VCaP (cell line): Measurements from ENCODE around the gene SCUBE3.
A peak's percentile ranks its signal among the peaks of the same experiment; 100 is the strongest.

Source experiments
- H3K27ac ChIP-seq: fragments of 450-650 bp; 2 replicates; pipeline ENCODE4 v1.5.1; 2017
- TF ChIP-seq, protein P1 (sequence below): fragments of 450-650 bp; conservative IDR thresholded peaks from 2 replicates; pipeline ENCODE4 v1.5.1; 2017; ENCODE audit warnings: mild to moderate bottlenecking, moderate library complexity

The SCUBE3 gene

GRCh38 chr6:35199866-35200265 lies 13.9 kb upstream of the SCUBE3 start:
- TF ChIP-seq, protein P1, sequence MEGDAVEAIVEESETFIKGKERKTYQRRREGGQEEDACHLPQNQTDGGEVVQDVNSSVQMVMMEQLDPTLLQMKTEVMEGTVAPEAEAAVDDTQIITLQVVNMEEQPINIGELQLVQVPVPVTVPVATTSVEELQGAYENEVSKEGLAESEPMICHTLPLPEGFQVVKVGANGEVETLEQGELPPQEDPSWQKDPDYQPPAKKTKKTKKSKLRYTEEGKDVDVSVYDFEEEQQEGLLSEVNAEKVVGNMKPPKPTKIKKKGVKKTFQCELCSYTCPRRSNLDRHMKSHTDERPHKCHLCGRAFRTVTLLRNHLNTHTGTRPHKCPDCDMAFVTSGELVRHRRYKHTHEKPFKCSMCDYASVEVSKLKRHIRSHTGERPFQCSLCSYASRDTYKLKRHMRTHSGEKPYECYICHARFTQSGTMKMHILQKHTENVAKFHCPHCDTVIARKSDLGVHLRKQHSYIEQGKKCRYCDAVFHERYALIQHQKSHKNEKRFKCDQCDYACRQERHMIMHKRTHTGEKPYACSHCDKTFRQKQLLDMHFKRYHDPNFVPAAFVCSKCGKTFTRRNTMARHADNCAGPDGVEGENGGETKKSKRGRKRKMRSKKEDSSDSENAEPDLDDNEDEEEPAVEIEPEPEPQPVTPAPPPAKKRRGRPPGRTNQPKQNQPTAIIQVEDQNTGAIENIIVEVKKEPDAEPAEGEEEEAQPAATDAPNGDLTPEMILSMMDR, result no peak
- H3K27ac ChIP-seq, result no peak overlapping the region

DNA sequence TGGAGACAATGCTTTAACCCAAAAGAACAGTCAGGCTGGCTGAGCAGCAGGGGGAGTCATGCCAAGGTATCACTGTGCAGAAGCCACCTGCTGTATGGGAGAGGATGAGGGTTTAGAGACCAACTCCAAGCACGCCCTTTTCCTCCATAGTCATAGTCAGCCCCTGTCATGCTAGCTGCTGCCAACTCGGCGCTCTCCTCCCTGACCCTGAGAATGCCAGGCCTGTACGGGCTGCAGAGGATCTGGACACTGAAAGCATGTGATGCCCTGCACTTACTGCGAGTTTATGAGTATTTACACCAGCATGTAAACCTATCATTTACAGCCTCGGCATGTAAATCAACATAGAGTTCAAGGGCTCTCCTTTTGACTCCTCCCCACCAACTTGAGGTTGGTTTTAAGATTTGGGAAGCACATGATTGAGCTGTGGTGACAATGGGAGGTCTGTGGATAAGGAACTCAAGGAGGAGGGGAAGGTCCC lies 11.7 kb upstream of the SCUBE3 start:
- TF ChIP-seq, protein P1, result peak; percentile 32
- H3K27ac ChIP-seq, result 0 out of 2 replicates have a peak overlapping the region, but pooled peaks have one; percentile 23

DNA sequence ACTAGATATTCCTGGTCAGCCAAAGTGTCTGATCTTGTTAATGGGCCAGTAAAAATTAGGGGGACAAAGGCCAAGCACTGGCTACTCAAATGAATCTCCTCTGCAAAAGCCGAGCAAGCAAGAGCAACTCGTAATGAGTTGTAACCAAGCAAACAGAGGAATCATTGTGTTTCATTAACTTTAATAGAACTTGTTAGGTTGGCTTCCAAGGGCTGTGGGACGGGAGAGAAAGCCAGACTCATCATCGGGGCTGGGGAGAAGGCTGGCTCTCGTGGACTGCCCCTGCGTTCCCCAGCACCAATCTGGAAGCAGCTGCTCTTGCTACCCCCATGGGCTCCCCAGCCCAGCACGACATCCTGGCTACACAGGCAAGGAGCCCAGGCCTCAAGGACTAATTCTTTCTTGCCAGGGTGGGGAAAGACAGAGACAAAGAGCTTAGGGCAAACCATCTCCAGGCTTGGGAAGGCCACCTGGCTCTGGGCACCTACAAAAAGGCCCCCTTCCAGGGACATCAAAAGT lies 10.5 kb upstream of the SCUBE3 start:
- H3K27ac ChIP-seq, result no peak overlapping the region
- TF ChIP-seq, protein P1, result no peak

DNA sequence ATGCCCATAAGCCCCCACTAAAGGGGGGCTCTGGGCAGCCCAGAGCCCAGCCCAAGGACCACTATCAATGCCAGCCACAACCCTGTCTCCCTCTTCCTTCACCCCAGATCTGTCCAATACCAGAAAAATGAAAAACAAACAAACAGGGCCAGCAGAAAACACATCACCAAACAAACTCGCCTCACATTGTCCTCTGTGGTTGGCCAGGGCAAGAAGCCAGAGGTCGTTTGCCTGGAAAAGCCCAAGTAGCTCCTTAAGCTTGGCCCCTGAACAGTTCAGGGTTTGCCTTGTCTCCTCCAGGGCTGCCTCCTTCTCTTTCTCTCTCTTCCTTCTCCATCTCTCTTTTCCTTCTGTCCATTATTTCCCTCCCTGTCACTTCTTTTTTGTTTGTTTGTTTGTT lies 10.1 kb upstream of the SCUBE3 start:
- TF ChIP-seq, protein P1, result no peak
- no peak overlapping the region for H3K27ac ChIP-seq

DNA sequence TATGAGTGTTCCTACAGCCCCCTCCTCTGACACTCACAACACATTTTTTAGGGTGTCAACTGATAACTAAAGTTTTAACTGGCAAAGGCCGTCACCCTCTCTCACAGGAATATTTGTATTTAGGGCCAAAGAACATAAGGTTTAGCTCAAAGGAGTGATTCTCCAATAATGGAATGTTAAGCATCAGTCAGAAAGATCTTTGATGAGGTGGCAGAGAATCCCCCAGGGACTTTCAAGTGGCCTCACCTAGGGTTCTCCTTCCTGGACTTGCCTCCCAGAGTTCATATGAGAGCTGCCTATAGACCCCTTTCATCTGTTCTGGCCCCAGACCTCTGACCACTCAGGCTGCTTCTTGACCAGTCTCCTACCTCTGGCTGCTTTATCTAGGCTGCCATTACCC lies 7.4 kb upstream of the SCUBE3 start:
- TF ChIP-seq, protein P1, result no peak

GRCh38 chr6:35208419-35208818 lies 5.3 kb upstream of the SCUBE3 start:
- no peak overlapping the region for H3K27ac ChIP-seq
- TF ChIP-seq, protein P1, result no peak

More for the DNA sequence above, 7.4 kb upstream of the SCUBE3 start:
- no peak overlapping the region for H3K27ac ChIP-seq

DNA sequence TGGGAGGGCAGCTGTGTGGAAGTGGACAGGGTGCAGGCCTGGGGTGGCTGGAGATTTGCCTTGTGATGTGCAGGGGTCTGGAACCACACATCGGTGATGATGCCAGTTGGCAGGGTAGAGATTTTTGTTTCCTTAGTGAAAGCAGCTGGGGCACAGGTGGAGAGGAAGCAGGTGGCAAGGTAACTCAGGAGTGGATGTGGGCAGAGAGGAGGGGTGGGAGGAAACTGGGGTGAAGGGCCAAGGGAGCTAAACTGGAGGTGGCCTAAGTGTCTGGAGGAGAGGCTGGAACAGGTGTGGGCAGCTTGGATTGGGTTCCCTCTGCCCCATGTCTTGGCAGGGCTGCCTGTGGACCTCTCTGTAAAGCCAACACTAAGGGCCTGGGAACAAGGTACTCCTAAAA lies 4.7 kb upstream of the SCUBE3 start:
- H3K27ac ChIP-seq, result no peak overlapping the region
- TF ChIP-seq, protein P1, result no peak
